Measurements from ENCODE around the gene GABRG3.

- TF ChIP-seq ZNF274 (IDR thresholded peaks at IDR 0.05; ENCODE audit: low read depth, low read length) (no peak), YY1 (IDR thresholded peaks at IDR 0.05; ENCODE audit: insufficient read depth, insufficient read length) (no peak), SUZ12 (IDR thresholded peaks at IDR 0.05; ENCODE audit: extremely low read depth, insufficient read depth, insufficient read length) (no peak)
Observed at GRCh38 chr15:27422997-27423396, 452.0 kb downstream of the GABRG3 start.
